ENCODE data around the gene SARDH.

GRCh38 chr9:133700819-133701320 is 37.3 kb downstream of the SARDH start:
- TF ChIP-seq CTCF (conservative IDR thresholded peaks at IDR 0.05) (no peak), EZH2 (IDR thresholded peaks at IDR 0.05; ENCODE audit: low read depth) (no peak)

All from PC-9 (cell line).